Femur (tissue), 1 donor: ENCODE measurements around the gene UGGT2.
"Not testable (repeated sequence)": the region's sequence is repeated elsewhere in the genome, so short reads cannot be mapped to it uniquely, and the experiment has no call there.

ENCODE experiments used
- DNase-seq: peaks from one replicate; pipeline ENCODE4 v3.0.0-alpha.2; 2017

The UGGT2 gene

DNA sequence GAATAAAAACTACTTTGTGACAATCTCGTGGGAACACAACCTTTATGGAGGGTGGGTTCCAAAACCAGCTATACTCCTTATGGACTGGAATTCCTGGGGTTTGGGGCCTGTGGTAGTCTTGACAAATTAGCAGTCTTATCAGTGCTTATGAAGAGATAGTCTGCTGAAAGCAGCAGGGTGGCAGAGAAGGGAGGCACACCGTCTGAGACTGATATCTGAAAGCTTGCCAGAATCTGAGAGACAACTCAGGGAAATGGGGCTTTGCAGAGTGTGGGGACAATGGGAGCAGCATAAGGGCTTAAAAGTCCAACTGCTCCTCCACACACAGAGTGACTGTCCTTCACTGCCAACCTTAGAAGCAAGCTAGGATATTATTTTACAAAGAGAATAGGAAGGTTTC, 95.9 kb downstream of the UGGT2 start:
- DNase-seq: no peak

DNA sequence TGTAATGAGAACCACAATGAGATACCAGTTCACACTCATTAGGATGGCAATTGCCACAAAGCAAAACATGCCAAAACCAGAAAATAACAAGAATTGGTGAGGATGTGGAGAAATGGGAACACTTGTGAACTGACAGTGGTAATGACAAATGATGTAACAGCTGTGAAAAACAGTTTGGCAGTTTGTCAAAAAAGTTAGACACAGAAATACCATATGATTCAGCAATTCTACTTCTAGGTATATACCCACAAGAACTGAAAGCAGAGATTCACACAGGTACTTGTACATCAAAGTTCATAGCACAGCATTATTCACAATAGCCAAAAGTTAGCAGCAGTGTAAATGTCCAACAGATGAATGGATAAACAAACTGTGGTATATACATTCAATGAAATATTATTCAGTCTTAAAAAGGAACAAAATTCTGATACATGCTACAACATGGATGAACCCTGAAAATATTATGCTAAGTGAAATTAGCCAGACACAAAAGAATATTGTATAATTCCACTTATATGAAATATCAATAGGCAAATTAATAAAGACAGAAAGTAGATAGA, 96.5 kb downstream of the UGGT2 start:
- DNase-seq: no peak

GRCh38 chr13:95955719-95956118, 97.5 kb downstream of the UGGT2 start:
- no peak for DNase-seq

- DNase-seq: no peak
Measured at GRCh38 chr13:95955255-95955654, 97.9 kb downstream of the UGGT2 start.

DNA sequence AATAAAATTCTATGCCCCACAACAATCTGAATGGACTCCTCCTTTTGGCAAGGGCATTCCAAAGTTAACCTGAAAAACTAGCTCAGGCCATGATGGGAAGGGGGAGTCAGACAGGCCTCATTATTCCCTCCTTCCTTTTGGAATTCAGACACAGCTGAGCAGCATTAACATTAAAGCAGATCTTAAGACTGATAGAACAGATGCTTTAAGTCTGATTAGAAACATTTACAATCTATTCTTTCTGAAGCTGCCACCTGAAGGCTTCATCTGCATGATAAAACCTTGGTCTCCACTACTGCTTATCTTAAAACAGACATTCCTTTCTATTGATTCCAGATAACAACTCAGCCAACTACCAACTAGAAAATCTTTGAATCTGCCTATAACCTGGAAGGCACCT, 98.9 kb downstream of the UGGT2 start:
- DNase-seq: no peak

DNA sequence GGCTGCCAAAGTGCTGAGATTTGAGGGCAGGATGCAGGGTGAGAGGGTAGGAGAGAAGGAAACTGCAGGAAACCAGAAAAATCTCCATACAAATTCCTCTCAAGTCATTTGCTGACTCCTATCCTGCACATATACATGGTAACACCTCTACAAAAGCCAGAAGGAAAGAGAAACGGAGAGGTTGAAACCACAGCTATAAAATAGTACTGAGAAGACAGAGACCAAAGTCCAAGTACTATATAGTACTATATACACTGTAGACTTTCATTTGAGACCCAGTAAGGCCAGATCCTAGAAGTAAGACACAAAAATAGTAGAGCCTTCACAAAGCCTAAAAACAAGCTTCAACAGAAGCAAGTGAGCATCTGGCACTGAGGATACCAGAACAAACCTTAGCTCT, 103.1 kb downstream of the UGGT2 start:
- DNase-seq: no peak

DNA sequence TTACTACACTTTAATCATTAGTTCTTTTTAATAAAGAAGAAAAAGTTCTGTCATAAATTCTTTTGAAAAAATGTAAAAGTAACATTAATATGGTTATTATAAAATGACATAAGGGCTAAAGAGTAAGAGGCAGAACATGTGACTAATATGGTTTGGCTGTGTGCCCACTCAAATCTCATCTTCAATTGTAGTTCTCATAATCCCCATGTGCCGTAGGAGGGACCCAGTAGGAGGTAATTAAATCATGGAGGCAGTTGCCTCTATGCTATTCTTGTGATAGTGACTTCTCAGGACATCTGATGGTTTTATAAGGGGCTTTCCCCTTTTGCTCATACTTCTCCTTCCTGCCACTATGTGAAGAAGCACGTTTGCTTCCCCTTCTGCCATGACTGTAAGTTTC, 104.5 kb downstream of the UGGT2 start:
- DNase-seq: no peak

DNA sequence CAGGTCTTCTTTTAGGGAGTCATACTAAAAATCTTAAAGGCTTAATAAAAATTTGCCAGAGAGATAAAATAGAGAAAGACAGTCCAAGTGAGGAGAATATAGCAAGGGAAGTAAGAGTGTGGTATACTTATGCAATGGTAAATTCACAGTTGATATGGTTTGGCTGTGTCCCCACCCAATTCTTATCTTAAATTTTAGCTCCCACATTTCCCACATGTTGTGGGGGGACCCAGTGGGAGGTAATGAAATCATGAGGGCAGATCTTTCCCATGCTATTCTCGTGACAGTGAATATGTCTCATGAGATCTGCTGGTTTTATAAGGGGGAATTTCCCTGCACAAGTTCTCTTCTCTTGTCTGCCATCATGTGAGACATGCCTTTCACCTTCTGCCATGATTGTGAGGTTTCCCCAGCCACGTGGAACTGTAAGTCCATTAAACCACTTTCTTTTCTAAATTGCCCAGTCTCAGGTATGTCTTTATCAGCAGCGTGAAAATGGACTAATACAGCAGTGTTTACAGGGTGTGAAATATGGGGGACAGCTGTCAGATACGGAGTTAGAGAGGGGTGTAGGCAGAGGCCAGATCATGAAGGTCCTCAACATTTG, 115.4 kb downstream of the UGGT2 start:
- DNase-seq: no peak

GRCh38 chr13:95931300-95932025, 121.7 kb downstream of the UGGT2 start:
- no peak for DNase-seq

GRCh38 chr13:95929430-95929829, 123.8 kb downstream of the UGGT2 start:
- no peak for DNase-seq

- DNase-seq: not testable (repeated sequence)
Measured at GRCh38 chr13:95928367-95928906, 124.8 kb downstream of the UGGT2 start.

DNA sequence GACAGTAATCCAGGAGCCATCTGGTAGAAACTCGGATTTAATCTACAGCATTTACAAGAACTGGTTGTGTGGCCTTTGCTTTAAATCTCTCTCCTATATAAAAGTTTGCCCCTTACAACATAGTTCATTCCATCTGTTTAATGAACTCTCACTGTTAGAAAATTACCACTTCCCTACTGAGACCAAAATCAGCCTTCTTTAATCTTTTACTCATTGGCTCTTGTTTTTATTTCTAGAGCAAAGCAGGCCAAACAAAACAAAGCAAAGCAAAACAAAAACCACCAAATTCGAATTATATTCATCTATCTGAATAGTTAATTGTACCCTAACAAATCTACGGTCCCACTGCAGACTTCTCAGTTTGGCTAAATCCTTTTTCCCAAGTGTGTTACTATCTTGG, 127.0 kb downstream of the UGGT2 start:
- DNase-seq: no peak

DNA sequence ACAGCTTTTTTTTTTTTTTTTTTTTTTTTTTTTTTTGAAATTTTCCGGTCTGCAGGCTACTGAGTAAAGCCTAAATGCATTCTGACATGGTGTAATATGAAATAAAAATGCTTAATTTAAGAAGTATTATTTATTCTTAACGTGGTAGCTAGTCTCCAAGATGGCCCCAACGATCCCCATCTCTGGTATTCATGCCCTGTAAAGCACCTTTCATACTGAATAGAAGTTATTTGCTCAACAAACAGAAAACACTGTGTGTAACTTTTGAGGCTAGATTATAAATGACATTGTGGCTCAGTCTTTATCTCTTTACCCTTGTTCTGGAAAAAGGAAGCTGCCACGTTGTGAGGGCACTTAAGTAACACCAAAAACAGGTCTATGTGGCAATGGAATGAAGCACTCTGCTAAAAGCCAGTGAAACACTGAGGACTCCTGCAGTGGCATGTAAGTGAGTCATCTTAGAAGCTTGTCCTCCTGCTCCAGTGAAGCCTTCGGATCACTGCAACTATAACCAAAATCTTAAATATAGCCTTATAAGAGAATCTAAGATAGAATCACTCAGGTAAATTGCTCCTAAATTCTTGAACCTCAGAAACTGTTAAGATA, 128.7 kb downstream of the UGGT2 start:
- no peak for DNase-seq

DNA sequence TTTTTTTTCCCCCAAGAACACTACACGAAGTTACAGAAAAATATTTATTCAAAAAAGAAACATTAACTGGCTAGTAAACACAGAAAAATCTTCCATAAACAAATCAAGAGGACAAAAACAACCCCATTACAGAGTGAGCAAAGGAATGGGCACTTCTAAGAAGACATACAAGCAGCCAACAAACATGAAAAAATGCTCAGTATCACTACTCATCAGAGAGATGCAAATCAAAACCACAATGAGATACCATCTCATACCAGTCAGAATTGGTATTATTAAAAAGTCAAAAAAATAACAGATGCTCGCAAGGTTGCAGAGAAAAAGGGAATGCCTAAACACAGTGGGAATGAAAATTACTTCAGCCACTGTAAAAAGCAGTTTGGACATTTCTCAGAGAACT, 131.7 kb downstream of the UGGT2 start:
- DNase-seq: no peak

DNA sequence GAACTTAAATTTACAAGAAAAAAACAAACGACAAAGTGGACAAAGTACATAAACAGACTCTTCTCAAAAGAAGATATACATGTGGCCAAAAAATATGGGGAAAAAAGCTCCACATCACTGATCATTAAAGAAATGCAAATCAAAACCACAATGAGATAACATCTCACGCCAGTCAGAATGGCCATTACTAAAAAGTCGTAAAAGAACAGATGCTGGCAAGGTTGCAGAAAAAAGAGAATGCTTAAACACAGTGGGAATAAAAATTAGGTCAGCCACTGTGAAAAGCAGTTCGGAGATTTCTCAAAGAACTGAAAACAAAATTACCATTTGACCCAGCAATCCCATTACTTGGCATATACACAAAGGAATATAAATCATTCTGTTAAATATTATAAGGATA, 132.7 kb downstream of the UGGT2 start:
- DNase-seq: no peak

- no peak for DNase-seq
Measured at GRCh38 chr13:95918860-95919259, 134.3 kb downstream of the UGGT2 start.

- DNase-seq: no peak
Measured at GRCh38 chr13:95914991-95915501, 138.2 kb downstream of the UGGT2 start.

GRCh38 chr13:95906999-95907398, 146.2 kb downstream of the UGGT2 start:
- no peak for DNase-seq

DNA sequence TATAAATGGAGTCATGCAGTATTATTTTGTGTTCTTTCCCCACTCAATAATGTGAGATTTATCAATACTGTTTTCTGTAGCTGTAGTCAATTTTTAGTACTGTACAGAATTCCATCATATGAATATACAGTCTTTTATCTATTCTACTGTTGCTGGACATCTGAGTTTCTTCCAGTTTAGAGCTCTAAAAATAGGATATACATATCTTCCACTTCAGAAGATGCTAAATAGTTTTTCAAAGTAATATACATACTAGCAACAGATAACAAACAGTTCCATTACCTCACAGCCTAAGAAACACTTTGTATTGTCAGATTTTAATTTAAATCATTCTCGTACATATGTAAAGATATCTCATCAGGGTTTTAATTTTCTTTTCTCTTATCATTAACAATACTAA, 149.6 kb downstream of the UGGT2 start:
- no peak for DNase-seq

- DNase-seq: no peak
Measured at GRCh38 chr13:95902741-95903140, 150.5 kb downstream of the UGGT2 start.

GRCh38 chr13:95898256-95898655, 154.9 kb downstream of the UGGT2 start:
- DNase-seq: no peak

GRCh38 chr13:95896301-95896700, 156.9 kb downstream of the UGGT2 start:
- DNase-seq: no peak

DNA sequence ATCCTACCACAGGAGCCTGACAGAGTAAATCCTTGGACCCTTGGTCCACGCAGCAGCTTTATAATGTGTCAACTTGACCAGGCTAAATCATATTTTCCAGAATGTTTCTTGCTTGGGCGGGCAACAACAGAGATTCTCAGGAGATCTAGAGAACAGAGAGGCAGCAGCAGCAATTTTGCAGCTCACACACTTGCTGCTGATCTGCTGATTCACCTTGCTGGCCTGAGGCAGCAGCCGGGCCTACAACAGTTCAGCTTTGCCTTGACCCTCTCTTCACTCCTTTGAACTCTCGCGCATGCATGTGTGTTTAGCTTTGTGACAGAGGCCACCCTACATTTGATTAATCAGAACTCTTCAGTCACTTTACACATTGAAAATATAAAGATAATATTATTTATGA, 159.3 kb downstream of the UGGT2 start:
- no peak for DNase-seq

- no peak for DNase-seq
Measured at GRCh38 chr13:95882121-95882520, 171.1 kb downstream of the UGGT2 start.
